ENCODE measurements around the gene GCNT4. TPM values are rescaled to one million over a fixed set of nuclear protein-coding genes. Genes with fewer than 3 reads are reported as not detected.
A peak's percentile ranks its signal among the peaks of the same experiment; 100 is the strongest.

Gene GCNT4
- total RNA-seq, 2 experiments from 2014 or later, result 7.2 to 7.4 TPM

- intact Hi-C loops (cut with DNase I, micrococcal nuclease), result loop anchor here (5.0 to 10.0 kb wide), 5 partner anchors 34 to 288 kb away; partner anchors contain the start of genes GFM2 (in 1 of the 2) and NSA2 (in 1 of the 2)
- peak overlapping the region; percentile 72 for H3K4me3 ChIP-seq (ENCODE audit: low read length)
- H3K27ac ChIP-seq (ENCODE audit: low read depth in 1 of 2, low read length in 2 of 2), result peak overlapping the region in 1 of 2 donors; percentile 89
- Mint-ChIP-seq H3K9me3 (no peaks in the 10 kb centered on the region), H3K36me3 (ENCODE audit: low read depth) (peaks cover 25% of the 10 kb centered on the region), H3K27ac (no peak overlapping the region), H3K4me3 (no peak overlapping the region), H3K27me3 (no peaks in the 10 kb centered on the region), H3K4me1 (ENCODE audit: low read depth) (peaks cover 85% of the 10 kb centered on the region)
- no peaks in the 10 kb centered on the region for H3K27me3 ChIP-seq (ENCODE audit: control insufficient read depth in 1 of 2, insufficient read depth in 2 of 2, low read length in 2 of 2)
- ATAC-seq (ENCODE audit: poor library complexity) (no peak), DNase-seq (peak in 5 of 14 experiments; percentile 25 to 76 (median 44))
- peaks cover 74% of the 10 kb centered on the region for H3K4me1 ChIP-seq (ENCODE audit: insufficient read depth, low read length)
- POLR2A ChIA-PET, result interaction anchor here (0.7 to 11.6 kb wide), 17 partner anchors 7 to 284 kb away, joined by 3 to 182 read pairs (median 6); partner anchors contain the start of genes ANKRD31 and HMGCR
- peaks cover under 1% of the 10 kb centered on the region for H3K36me3 ChIP-seq (ENCODE audit: insufficient read depth, low read length)
- no peak for TF ChIP-seq CTCF (IDR thresholded peaks at IDR 0.05)
- CTCF ChIA-PET, result interaction anchor here (1.0 to 2.6 kb wide), 3 partner anchors 13 to 184 kb away, joined by 3 to 12 read pairs (median 4); partner anchors contain the start of gene ANKRD31
- H3K9me3 ChIP-seq (ENCODE audit: control insufficient read depth in 1 of 2, insufficient read depth in 1 of 2, low read length in 2 of 2), result no peaks in the 10 kb centered on the region
Measured at GRCh38 chr5:75053054-75053303, 621 bp upstream of the GCNT4 start.

- POLR2A ChIA-PET, result interaction anchor here (1.1 to 11.6 kb wide), 8 partner anchors 9 to 185 kb away, joined by 3 to 182 read pairs (median 5); partner anchors contain the start of gene ANKRD31
Measured at GRCh38 chr5:75051217-75051751, 1.1 kb downstream of the GCNT4 start.

GRCh38 chr5:75050415-75050814, 1.9 kb downstream of the GCNT4 start:
- peak; percentile 16 for ATAC-seq (ENCODE audit: poor library complexity)
- POLR2A ChIA-PET, result interaction anchor here (0.7 to 11.6 kb wide), 11 partner anchors 10 to 286 kb away, joined by 3 to 182 read pairs (median 4); partner anchors contain the start of genes ANKRD31 and HMGCR

More at GRCh38 chr5:75051217-75051751, 1.1 kb downstream of the GCNT4 start:
- ATAC-seq (ENCODE audit: poor library complexity) (peak; percentile 22), DNase-seq (peak in 11 of 14 experiments; percentile 26 to 74 (median 36))
- Mint-ChIP-seq H3K36me3 (ENCODE audit: low read depth) (peaks cover 42% of the 10 kb centered on the region), H3K9me3 (no peaks in the 10 kb centered on the region), H3K4me1 (ENCODE audit: low read depth) (peaks cover 83% of the 10 kb centered on the region), H3K27me3 (no peaks in the 10 kb centered on the region), H3K4me3 (peak overlapping the region; percentile 91), H3K27ac (peak overlapping the region; percentile 83)
- CTCF ChIA-PET, result interaction anchor here (1.6 to 2.3 kb wide), 2 partner anchors 43 to 185 kb away, joined by 5 to 14 read pairs; partner anchors contain the start of gene ANKRD31
- peaks cover 13% of the 10 kb centered on the region for H3K36me3 ChIP-seq (ENCODE audit: insufficient read depth, low read length)
- peak overlapping the region; percentile 4 to 89 for H3K27ac ChIP-seq (ENCODE audit: low read depth in 1 of 2, low read length in 2 of 2)
- H3K27me3 ChIP-seq (ENCODE audit: control insufficient read depth in 1 of 2, insufficient read depth in 2 of 2, low read length in 2 of 2), result no peaks in the 10 kb centered on the region
- no peaks in the 10 kb centered on the region for H3K9me3 ChIP-seq (ENCODE audit: control insufficient read depth in 1 of 2, insufficient read depth in 1 of 2, low read length in 2 of 2)
- peak overlapping the region; percentile 72 for H3K4me3 ChIP-seq (ENCODE audit: low read length)
- intact Hi-C loops (cut with DNase I, micrococcal nuclease), result loop anchor here (1.0 to 10.0 kb wide), 8 partner anchors 9 to 1206 kb away; partner anchors contain the start of genes GFM2 (in 1 of the 2), HMGCR (in 1 of the 2) and NSA2 (in 1 of the 2)
- peaks cover 62% of the 10 kb centered on the region for H3K4me1 ChIP-seq (ENCODE audit: insufficient read depth, low read length)
- no peak for TF ChIP-seq CTCF (IDR thresholded peaks at IDR 0.05)

More at GRCh38 chr5:75050415-75050814, 1.9 kb downstream of the GCNT4 start:
- Mint-ChIP-seq H3K27ac (peak overlapping the region; percentile 83), H3K36me3 (ENCODE audit: low read depth) (peaks cover 51% of the 10 kb centered on the region), H3K4me3 (peak overlapping the region; percentile 91), H3K27me3 (no peaks in the 10 kb centered on the region), H3K4me1 (ENCODE audit: low read depth) (peaks cover 83% of the 10 kb centered on the region), H3K9me3 (no peaks in the 10 kb centered on the region)
- no peak for TF ChIP-seq CTCF (IDR thresholded peaks at IDR 0.05)
- Histone ChIP-seq H3K27ac (ENCODE audit: low read depth in 1 of 2, low read length in 2 of 2) (peak overlapping the region in 1 of 2 donors; percentile 89), H3K36me3 (ENCODE audit: insufficient read depth, low read length) (peaks cover 22% of the 10 kb centered on the region), H3K4me1 (ENCODE audit: insufficient read depth, low read length) (peaks cover 55% of the 10 kb centered on the region), H3K27me3 (ENCODE audit: control insufficient read depth in 1 of 2, insufficient read depth in 2 of 2, low read length in 2 of 2) (no peaks in the 10 kb centered on the region), H3K4me3 (ENCODE audit: low read length) (peak overlapping the region; percentile 72), H3K9me3 (ENCODE audit: control insufficient read depth in 1 of 2, insufficient read depth in 1 of 2, low read length in 2 of 2) (no peaks in the 10 kb centered on the region)
- intact Hi-C loops (cut with DNase I, micrococcal nuclease), result loop anchor here (1.0 to 10.0 kb wide), 9 partner anchors 37 to 1206 kb away; partner anchors contain the start of genes GFM2 (in 1 of the 2), HMGCR (in 1 of the 2) and NSA2 (in 1 of the 2)
- CTCF ChIA-PET, result interaction anchor here (0.6 to 2.3 kb wide), 13 partner anchors 9 to 216 kb away, joined by 3 to 17 read pairs (median 4); partner anchors contain the start of gene ANKRD31
- DNase-seq, result peak in 4 of 14 experiments; percentile 13 to 57 (median 36)

Measured in CD4-positive, alpha-beta T cell (primary cell).